ENCODE data around the gene COL18A1.

GRCh38 chr21:45476582-45476981 lies 71.6 kb downstream of the COL18A1 start:
- TF ChIP-seq CTCF (conservative IDR thresholded peaks at IDR 0.05; ENCODE audit: low read depth, low read length) (no peak), EZH2 (IDR thresholded peaks at IDR 0.05; ENCODE audit: borderline replicate concordance, low read depth, low read length, poor library complexity, severe bottlenecking) (no peak)
